ENCODE measurements around the gene ZNF428. TPM values are rescaled to one million over a fixed set of nuclear protein-coding genes. Genes with fewer than 3 reads are reported as not detected.

The ZNF428 gene
- polyA plus RNA-seq, 1 of the 3 experiments (the other 2 are of a cell fraction), result 79.5 TPM

- H3F3A ChIP-seq (replicated peaks; ENCODE audit: insufficient read depth), result no peaks in the 10 kb centered on the region
- TF ChIP-seq RFX5 (IDR thresholded peaks at IDR 0.05; ENCODE audit: low read length), result peak; percentile 99
- peak; percentile 57 for TF ChIP-seq MXI1 (IDR thresholded peaks at IDR 0.05; ENCODE audit: low read depth, low read length)
- TF ChIP-seq YY1 (IDR thresholded peaks at IDR 0.05; ENCODE audit: low read depth), result peak; percentile 19; the same call in 1 of the 2 replicates
- no peak for TF ChIP-seq JUND (IDR thresholded peaks at IDR 0.05)
- TF ChIP-seq SIN3A (IDR thresholded peaks at IDR 0.05; ENCODE audit: borderline replicate concordance, low read depth, low read length), result 0 out of 2 replicates have a peak, but pooled peaks have one; percentile 33
- TF ChIP-seq FOSL2 (IDR thresholded peaks at IDR 0.05; ENCODE audit: borderline replicate concordance, low read depth), result no peak
- peak in 1 of 2 experiments; percentile 47; a peak in 1 of 4 replicates for TF ChIP-seq EP300 (IDR thresholded peaks at IDR 0.05; ENCODE audit: borderline replicate concordance in 1 of 2, low read depth in 1 of 2, low read length in 1 of 2)
- TF ChIP-seq NRF1 (IDR thresholded peaks at IDR 0.05; ENCODE audit: low read depth, low read length), result peak; percentile 97
- peak; percentile 41; the same call in 1 of the 2 replicates for TF ChIP-seq TAF1 (IDR thresholded peaks at IDR 0.05; ENCODE audit: borderline replicate concordance, low read depth, low read length)
- H3K4me1 ChIP-seq (ENCODE audit: control insufficient read depth in 1 of 2, insufficient read depth in 2 of 2, low read depth in 1 of 2, low read length in 1 of 2), result peaks cover 0 to 15% of the 10 kb centered on the region in 2 experiments; a peak in 1 of 4 replicates
- ChIA-PET CTCF (interaction anchor here (0.9 to 3.7 kb wide), 4 partner anchors 9 to 40 kb away, joined by 3 to 43 read pairs (median 8); no protein-coding TSS in a partner anchor), POLR2A (interaction anchor here (1.7 kb wide), 1 partner anchor 21 kb away, joined by 4 read pairs; the partner anchor contains the start of gene ZNF576)
- no peaks in the 10 kb centered on the region for H3K9me3 ChIP-seq
- peak within 1 kb of the TSS; percentile 96 for H3K9ac ChIP-seq
- H3K27ac ChIP-seq (ENCODE audit: low read depth in 2 of 2, low read length in 1 of 2), result peak within 1 kb of the TSS; percentile 80 to 87
- H3K4me2 ChIP-seq, result peak within 1 kb of the TSS; percentile 93
- no peaks in the 10 kb centered on the region for H3K9me2 ChIP-seq
- H3K79me2 ChIP-seq (ENCODE audit: insufficient read depth), result peaks cover 27% of the 10 kb centered on the region; the same call in 1 of the 2 replicates
- WGBS (ENCODE audit: low lambda C conversion rate), result under 1% methylated on average over 27 of the region's 51 CpGs
- peak within 1 kb of the TSS; percentile 75 to 91 for H3K4me3 ChIP-seq (ENCODE audit: low read depth in 2 of 2, low read length in 1 of 2)
- H4K20me1 ChIP-seq (ENCODE audit: insufficient read depth), result no peaks in the 10 kb centered on the region
- DNase-seq, result peak; percentile 95
- no peaks in the 10 kb centered on the region for H3K27me3 ChIP-seq (ENCODE audit: insufficient read depth)
- peak within 1 kb of the TSS; percentile 100 for H2AFZ ChIP-seq (ENCODE audit: low read depth)
- peaks cover 0 to 9% of the 10 kb centered on the region in 2 experiments for H3K36me3 ChIP-seq (replicated peaks in 1 of 2; ENCODE audit: control insufficient read depth in 1 of 2, insufficient read depth in 2 of 2, low read length in 1 of 2)
These were observed 44.1 kb downstream of the ZNF428 start, which contains the start of the genes PINLYP and XRCC1 for GRCh38 chr19:43575156-43575950. Gene PINLYP, plus strand, starts transcription at chr19:43575801. Its CDS starts 1,391 bp downstream, at chr19:43577192. Gene XRCC1, minus strand, starts transcription at chr19:43575527. Its CDS starts 69 bp downstream, at chr19:43575458.

- Histone ChIP-seq H3K9ac (peak overlapping the region; percentile 96), H3K9me3 (no peaks in the 10 kb centered on the region), H2AFZ (ENCODE audit: low read depth) (peak overlapping the region; percentile 93), H3K4me2 (peak overlapping the region; percentile 93), H3K4me3 (ENCODE audit: low read depth in 2 of 2, low read length in 1 of 2) (peak overlapping the region; percentile 75 to 91), H3K36me3 (replicated peaks in 1 of 2; ENCODE audit: control insufficient read depth in 1 of 2, insufficient read depth in 2 of 2, low read length in 1 of 2) (peaks cover 0 to 9% of the 10 kb centered on the region in 2 experiments), H4K20me1 (ENCODE audit: insufficient read depth) (no peaks in the 10 kb centered on the region), H3K79me2 (ENCODE audit: insufficient read depth) (peaks cover 34% of the 10 kb centered on the region; the same call in 1 of the 2 replicates), H3F3A (replicated peaks; ENCODE audit: insufficient read depth) (no peaks in the 10 kb centered on the region), H3K4me1 (ENCODE audit: control insufficient read depth in 1 of 2, insufficient read depth in 2 of 2, low read depth in 1 of 2, low read length in 1 of 2) (peaks cover 0 to 15% of the 10 kb centered on the region in 2 experiments; a peak in 1 of 4 replicates), H3K9me2 (no peaks in the 10 kb centered on the region), H3K27me3 (ENCODE audit: insufficient read depth) (no peaks in the 10 kb centered on the region), H3K27ac (ENCODE audit: low read depth in 2 of 2, low read length in 1 of 2) (peak overlapping the region; percentile 77 to 80)
- CTCF ChIA-PET, result interaction anchor here (0.6 to 3.7 kb wide), 5 partner anchors 10 to 71 kb away, joined by 3 to 43 read pairs (median 3); no protein-coding TSS in a partner anchor
- WGBS (ENCODE audit: low lambda C conversion rate), result 16% methylated on average over 11 of the region's 12 CpGs
- POLR2A ChIA-PET, result interaction anchor here (1.7 kb wide), 1 partner anchor 22 kb away, joined by 4 read pairs; the partner anchor contains the start of gene ZNF576
- TF ChIP-seq CTCF (IDR thresholded peaks at IDR 0.05) (no peak), SMC3 (IDR thresholded peaks at IDR 0.05; ENCODE audit: low read depth, low read length) (no peak), NFIC (IDR thresholded peaks at IDR 0.05; ENCODE audit: borderline replicate concordance) (no peak), NRF1 (IDR thresholded peaks at IDR 0.05; ENCODE audit: low read depth, low read length) (no peak), TCF12 (IDR thresholded peaks at IDR 0.05) (no peak), MXI1 (IDR thresholded peaks at IDR 0.05; ENCODE audit: low read depth, low read length) (no peak), TEAD4 (IDR thresholded peaks at IDR 0.05; ENCODE audit: borderline replicate concordance, insufficient read depth) (no peak), GATA2 (CRISPR knock-in tag; IDR thresholded peaks at IDR 0.05) (no peak), MAX (IDR thresholded peaks at IDR 0.05; ENCODE audit: low read depth) (no peak), USF1 (IDR thresholded peaks at IDR 0.05; ENCODE audit: borderline replicate concordance, low read depth) (no peak), FOXM1 (IDR thresholded peaks at IDR 0.05; ENCODE audit: low read depth) (no peak), RAD21 (IDR thresholded peaks at IDR 0.05; ENCODE audit: low read length) (no peak), ZBTB33 (IDR thresholded peaks at IDR 0.05; ENCODE audit: borderline replicate concordance, low read depth) (no peak)
- no peak for DNase-seq
These were observed 44.8 kb downstream of the ZNF428 start for GRCh38 chr19:43574424-43575155.
